HEK293 (cell line): ENCODE data around the gene AHCTF1.

Experiments
- TCF7L2 ChIP-seq: IDR thresholded peaks from 2 replicates; pipeline ENCODE4 v1.6.1; 2011; ENCODE audit warnings: low read depth, mild to moderate bottlenecking, inconsistent platforms, low read length, moderate library complexity, borderline replicate concordance
- TF ChIP-seq, protein P1 (sequence below): fragments of 450-650 bp; formaldehyde crosslinking; IDR thresholded peaks from 2 replicates; pipeline ENCODE4 v1.5.1; 2016; ENCODE audit warnings: missing biosample characterization, missing genetic modification characterization

DNA sequence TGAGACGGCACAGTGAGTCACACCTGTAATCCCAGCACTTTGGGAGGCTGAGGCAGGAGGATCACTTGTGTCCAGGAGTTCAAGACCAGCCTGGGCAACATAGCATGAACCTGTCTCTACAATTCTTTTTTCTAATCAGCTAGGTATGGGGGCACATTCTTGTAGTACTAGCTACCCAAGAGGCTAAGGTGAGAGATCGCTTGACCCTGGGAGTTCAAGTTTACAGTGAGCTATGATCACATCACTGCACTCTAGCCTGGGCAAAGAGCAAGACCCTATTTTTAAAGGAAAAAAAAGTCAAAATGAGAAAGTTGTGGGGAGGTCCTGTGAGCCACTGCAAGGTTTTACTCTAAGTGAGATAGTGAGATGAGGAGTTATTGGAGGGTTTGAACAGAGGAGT, 34.8 kb upstream of the AHCTF1 start:
- no peak for TF ChIP-seq TCF7L2
- TF ChIP-seq, protein P1, sequence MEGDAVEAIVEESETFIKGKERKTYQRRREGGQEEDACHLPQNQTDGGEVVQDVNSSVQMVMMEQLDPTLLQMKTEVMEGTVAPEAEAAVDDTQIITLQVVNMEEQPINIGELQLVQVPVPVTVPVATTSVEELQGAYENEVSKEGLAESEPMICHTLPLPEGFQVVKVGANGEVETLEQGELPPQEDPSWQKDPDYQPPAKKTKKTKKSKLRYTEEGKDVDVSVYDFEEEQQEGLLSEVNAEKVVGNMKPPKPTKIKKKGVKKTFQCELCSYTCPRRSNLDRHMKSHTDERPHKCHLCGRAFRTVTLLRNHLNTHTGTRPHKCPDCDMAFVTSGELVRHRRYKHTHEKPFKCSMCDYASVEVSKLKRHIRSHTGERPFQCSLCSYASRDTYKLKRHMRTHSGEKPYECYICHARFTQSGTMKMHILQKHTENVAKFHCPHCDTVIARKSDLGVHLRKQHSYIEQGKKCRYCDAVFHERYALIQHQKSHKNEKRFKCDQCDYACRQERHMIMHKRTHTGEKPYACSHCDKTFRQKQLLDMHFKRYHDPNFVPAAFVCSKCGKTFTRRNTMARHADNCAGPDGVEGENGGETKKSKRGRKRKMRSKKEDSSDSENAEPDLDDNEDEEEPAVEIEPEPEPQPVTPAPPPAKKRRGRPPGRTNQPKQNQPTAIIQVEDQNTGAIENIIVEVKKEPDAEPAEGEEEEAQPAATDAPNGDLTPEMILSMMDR = no peak
